Upper lobe of right lung (tissue), 1 donor: ENCODE results near the gene MLLT3. TPM values are rescaled to one million over a fixed set of nuclear protein-coding genes. Genes with fewer than 3 reads are reported as not detected.

Experiments used
- ATAC-seq: fragments of 200-7000 bp; cut with Tn5 transposase; one replicate; pipeline ENCODE4 v1.9.1; 2020; ENCODE audit warnings: mild to moderate bottlenecking, moderate library complexity
- DNase-seq: peaks from one replicate; pipeline ENCODE4 v3.0.0-alpha.2; 2020
- H3K27ac ChIP-seq: fragments of 200-600 bp; one replicate; pipeline ENCODE4 v1.8.0; 2022
- H3K27me3 ChIP-seq: fragments of 200-600 bp; one replicate; pipeline ENCODE4 v1.8.0; 2022; ENCODE audit warnings: mild to moderate bottlenecking
- H3K36me3 ChIP-seq: fragments of 200-600 bp; one replicate; pipeline ENCODE4 v1.8.0; 2022
- H3K4me1 ChIP-seq: fragments of 200-600 bp; one replicate; pipeline ENCODE4 v1.8.0; 2022
- H3K4me3 ChIP-seq: fragments of 200-600 bp; one replicate; pipeline ENCODE4 v1.8.0; 2022; ENCODE audit warnings: mild to moderate bottlenecking
- H3K9me3 ChIP-seq: fragments of 200-600 bp; one replicate; pipeline ENCODE4 v1.8.0; 2022
- intact Hi-C: fragments of 100-400 bp; cut with DNase I; formaldehyde crosslinking; loops from one replicate; pipeline ENCODE4 v1.11.0; 2022
- total RNA-seq: library from RNA; stranded (reverse); fragmentation: NEBNext Ultra II Directional; extraction: Animal tissue kit (Norgen Biotek cat#: 25700); gene quantifications from one replicate; pipeline ENCODE4 v1.2.1, GENCODE V29; 2021
- TF ChIP-seq, protein P1 (sequence below): fragments of 200-600 bp; IDR thresholded peaks from one replicate; pipeline ENCODE4 v1.8.0; 2022; ENCODE audit warnings: antibody characterized with exemption
- donor health status: DM: no; HTN: yes; CAD: no; lungs with severe emphysema.

Gene MLLT3
- total RNA-seq, 1 donor from 2014 or later = 15.4 TPM

- Histone ChIP-seq H3K27me3 (no peaks in the 10 kb centered on the region), H3K27ac (no peak overlapping the region), H3K4me3 (no peak overlapping the region), H3K9me3 (no peaks in the 10 kb centered on the region), H3K36me3 (no peaks in the 10 kb centered on the region), H3K4me1 (peaks cover 28% of the 10 kb centered on the region)
- TF ChIP-seq, protein P1, sequence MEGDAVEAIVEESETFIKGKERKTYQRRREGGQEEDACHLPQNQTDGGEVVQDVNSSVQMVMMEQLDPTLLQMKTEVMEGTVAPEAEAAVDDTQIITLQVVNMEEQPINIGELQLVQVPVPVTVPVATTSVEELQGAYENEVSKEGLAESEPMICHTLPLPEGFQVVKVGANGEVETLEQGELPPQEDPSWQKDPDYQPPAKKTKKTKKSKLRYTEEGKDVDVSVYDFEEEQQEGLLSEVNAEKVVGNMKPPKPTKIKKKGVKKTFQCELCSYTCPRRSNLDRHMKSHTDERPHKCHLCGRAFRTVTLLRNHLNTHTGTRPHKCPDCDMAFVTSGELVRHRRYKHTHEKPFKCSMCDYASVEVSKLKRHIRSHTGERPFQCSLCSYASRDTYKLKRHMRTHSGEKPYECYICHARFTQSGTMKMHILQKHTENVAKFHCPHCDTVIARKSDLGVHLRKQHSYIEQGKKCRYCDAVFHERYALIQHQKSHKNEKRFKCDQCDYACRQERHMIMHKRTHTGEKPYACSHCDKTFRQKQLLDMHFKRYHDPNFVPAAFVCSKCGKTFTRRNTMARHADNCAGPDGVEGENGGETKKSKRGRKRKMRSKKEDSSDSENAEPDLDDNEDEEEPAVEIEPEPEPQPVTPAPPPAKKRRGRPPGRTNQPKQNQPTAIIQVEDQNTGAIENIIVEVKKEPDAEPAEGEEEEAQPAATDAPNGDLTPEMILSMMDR = no peak
- intact Hi-C loops = no loop called here
- DNase-seq (no peak), ATAC-seq (no peak)
Measured at GRCh38 chr9:20557285-20557684, 65.0 kb downstream of the MLLT3 start.

- Histone ChIP-seq H3K4me3 (no peak overlapping the region), H3K4me1 (peaks cover 17% of the 10 kb centered on the region), H3K27me3 (no peaks in the 10 kb centered on the region), H3K27ac (no peak overlapping the region), H3K9me3 (no peaks in the 10 kb centered on the region), H3K36me3 (no peaks in the 10 kb centered on the region)
- TF ChIP-seq, protein P1 = no peak
- intact Hi-C loops = no loop called here
- ATAC-seq = no peak
- DNase-seq = no peak
Measured at GRCh38 chr9:20553558-20554149, 68.6 kb downstream of the MLLT3 start.

DNA sequence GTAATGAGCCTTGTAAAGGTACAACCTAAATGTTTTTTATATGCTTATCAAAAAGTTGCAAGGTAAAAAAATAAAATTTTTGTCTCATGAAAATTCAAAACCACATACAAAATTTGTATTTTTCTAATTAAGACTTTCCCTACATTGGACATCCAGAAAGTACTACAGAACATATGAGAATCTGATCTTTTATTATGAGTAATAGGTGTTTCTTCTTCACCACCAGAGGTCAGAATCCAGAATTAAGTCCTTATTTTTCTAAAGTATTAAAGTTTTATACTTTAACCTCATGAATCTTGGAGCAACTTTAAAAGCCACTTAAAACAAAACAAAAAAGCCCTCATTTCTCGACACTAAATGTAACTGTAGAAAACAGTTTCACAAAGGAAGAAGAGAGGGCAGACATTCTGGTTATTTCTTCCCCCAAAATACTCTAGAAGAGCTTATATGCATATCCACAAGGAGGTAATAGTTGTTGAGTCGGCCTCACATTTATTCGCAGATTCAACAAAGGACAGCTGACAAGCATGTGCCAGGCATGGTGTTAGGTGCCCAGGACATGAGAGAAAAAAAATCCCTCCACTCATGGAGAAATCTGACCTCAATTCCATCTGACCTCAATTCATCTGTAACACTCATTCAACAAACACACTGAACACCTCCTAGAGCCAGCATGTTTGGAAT, 69.3 kb downstream of the MLLT3 start:
- H3K27me3 ChIP-seq = no peaks in the 10 kb centered on the region
- intact Hi-C loops = no loop called here
- H3K27ac ChIP-seq = no peak overlapping the region
- H3K4me3 ChIP-seq = no peak overlapping the region
- no peak for ATAC-seq
- H3K36me3 ChIP-seq = no peaks in the 10 kb centered on the region
- TF ChIP-seq, protein P1 = peak; percentile 33
- DNase-seq = no peak
- no peaks in the 10 kb centered on the region for H3K9me3 ChIP-seq
- H3K4me1 ChIP-seq = peaks cover 11% of the 10 kb centered on the region

GRCh38 chr9:20551835-20552234, 70.5 kb downstream of the MLLT3 start:
- Histone ChIP-seq H3K36me3 (no peaks in the 10 kb centered on the region), H3K27ac (no peak overlapping the region), H3K27me3 (no peaks in the 10 kb centered on the region), H3K9me3 (no peaks in the 10 kb centered on the region), H3K4me3 (no peak overlapping the region), H3K4me1 (peaks cover 6% of the 10 kb centered on the region)
- TF ChIP-seq, protein P1 = no peak
- intact Hi-C loops = no loop called here
- DNase-seq (no peak), ATAC-seq (no peak)

DNA sequence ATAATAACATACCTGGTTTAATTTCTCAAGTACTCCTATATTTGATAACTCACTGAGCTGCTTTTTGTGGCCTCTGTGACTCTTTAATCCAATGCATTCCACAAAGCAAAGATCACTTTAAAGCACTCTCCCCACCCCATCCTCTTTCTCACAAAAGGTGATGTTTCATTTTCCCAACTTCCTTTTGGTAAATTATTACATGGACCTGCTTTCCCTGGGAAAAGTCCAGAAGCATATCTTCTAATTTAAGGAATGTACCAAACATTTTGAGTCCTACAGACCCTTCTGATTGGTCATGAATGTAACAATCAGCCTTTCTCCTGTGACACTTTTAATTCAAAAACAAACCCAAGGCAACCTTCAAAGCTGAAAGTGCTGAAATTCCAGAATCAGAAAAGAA, 71.1 kb downstream of the MLLT3 start:
- Histone ChIP-seq H3K36me3 (no peaks in the 10 kb centered on the region), H3K4me3 (no peak overlapping the region), H3K4me1 (peaks cover 6% of the 10 kb centered on the region), H3K27me3 (no peaks in the 10 kb centered on the region), H3K27ac (no peak overlapping the region), H3K9me3 (no peaks in the 10 kb centered on the region)
- TF ChIP-seq, protein P1 = no peak
- intact Hi-C loops = no loop called here
- DNase-seq (no peak), ATAC-seq (peak; percentile 63)
